ENCODE measurements around the gene ZG16.

ZG16 gene

DNA sequence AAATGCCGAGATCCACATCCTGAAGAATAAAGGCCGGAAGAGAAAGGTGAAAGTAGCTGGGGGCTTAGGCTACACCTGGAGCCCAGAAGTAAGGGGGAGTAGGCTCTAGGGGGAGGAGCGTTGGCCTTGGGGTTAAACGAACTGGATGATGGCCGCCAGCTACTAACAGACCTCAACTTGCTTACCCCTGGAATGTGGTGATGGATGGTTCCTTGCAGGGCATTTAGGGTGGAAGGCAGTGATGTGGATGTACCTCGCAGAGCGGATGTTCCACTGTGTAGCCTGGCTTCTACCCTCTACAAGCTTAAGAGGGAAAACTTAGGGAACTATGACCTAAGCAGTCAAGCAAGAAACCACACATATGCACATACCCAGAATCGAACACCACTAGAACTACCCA lies 26.0 kb downstream of the ZG16 start:
- DNase-seq (ENCODE audit: low read depth), result no peak
- H3K4me3 ChIP-seq (replicated peaks; ENCODE audit: low read depth, low read length), result no peak overlapping the region
- TF ChIP-seq, protein P1, sequence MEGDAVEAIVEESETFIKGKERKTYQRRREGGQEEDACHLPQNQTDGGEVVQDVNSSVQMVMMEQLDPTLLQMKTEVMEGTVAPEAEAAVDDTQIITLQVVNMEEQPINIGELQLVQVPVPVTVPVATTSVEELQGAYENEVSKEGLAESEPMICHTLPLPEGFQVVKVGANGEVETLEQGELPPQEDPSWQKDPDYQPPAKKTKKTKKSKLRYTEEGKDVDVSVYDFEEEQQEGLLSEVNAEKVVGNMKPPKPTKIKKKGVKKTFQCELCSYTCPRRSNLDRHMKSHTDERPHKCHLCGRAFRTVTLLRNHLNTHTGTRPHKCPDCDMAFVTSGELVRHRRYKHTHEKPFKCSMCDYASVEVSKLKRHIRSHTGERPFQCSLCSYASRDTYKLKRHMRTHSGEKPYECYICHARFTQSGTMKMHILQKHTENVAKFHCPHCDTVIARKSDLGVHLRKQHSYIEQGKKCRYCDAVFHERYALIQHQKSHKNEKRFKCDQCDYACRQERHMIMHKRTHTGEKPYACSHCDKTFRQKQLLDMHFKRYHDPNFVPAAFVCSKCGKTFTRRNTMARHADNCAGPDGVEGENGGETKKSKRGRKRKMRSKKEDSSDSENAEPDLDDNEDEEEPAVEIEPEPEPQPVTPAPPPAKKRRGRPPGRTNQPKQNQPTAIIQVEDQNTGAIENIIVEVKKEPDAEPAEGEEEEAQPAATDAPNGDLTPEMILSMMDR (IDR thresholded peaks at IDR 0.05; ENCODE audit: low read length, missing control alignments), result no peak

DNA sequence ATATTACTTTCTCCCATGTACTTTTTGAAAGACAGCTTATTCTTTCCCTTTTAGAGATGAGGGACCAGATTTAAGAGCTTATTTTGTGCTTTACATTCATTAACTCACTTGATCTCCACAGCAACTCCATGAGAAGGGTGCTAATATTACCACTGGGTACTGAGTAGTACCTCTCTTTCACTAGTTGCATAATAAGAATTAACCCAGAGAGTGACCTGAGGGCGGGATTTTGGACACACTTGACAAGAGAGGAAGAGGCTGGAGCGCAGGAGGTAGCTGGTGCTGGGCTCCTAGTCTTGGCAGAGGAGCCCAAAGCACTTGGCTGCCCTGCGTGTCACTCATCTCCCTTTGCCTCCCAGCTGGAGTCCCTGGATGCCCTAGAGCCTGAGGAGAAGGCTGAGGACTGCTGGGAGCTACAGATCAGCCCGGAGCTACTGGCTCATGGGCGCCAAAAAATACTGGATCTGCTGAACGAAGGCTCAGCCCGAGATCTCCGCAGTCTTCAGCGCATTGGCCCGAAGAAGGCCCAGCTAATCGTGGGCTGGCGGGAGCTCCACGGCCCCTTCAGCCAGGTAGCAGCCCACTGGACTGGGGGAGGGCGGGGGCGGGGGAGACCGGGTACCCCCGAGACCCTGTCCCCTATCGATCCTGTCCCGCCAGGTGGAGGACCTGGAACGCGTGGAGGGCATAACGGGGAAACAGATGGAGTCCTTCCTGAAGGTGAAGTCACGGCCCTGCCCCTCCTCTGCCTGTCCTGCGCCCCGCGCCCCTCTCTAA lies 26.6 kb downstream of the ZG16 start:
- DNase-seq (ENCODE audit: low read depth), result no peak
- H3K4me3 ChIP-seq (replicated peaks; ENCODE audit: low read depth, low read length), result peak overlapping the region; percentile 91
- TF ChIP-seq, protein P1 (IDR thresholded peaks at IDR 0.05; ENCODE audit: low read length, missing control alignments), result no peak

DNA sequence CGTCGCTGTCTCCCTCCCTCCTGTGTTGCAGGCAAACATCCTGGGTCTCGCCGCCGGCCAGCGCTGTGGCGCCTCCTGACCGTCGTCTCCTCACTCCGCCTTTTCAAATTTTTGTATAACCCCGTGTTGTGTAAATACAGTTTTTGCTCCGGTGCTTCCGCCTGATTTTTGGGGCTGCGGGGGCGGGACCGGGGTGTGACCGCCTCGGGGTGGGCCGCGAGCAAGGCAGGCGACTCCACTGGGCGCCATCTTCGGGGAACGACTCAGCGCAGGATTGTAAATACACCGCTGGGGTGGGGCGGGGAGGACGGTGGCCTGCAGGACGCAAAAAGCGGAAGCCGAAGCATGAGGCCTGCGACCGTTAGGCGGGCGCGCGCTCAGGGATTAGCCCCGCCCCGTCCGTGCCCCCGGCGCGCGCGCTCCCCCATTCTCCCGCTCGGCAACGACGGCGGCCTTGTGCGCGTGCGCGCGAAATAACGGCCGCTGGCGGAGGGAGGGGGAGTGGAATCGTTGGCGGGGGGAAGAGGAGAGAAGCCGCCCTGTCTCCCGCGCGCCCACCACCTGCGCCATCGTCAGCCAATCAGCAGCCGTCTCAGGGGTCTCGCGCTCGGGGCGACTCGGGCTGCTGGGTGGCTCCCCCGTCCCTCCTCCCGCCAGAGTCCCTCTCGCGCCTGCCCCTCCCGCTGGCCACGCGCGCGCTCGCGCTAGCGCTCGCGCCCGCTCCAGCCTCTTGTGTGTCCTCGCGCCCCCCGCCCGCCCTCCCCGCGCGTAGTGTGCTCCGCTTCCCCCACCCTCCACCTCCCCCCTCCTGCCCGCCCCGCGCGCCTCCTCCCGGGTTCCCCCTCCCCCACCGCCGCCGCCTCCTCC lies 27.4 kb downstream of the ZG16 start:
- peak; percentile 97 for DNase-seq (ENCODE audit: low read depth)
- TF ChIP-seq, protein P1 (IDR thresholded peaks at IDR 0.05; ENCODE audit: low read length, missing control alignments), result no peak
- peak overlapping the region; percentile 91 for H3K4me3 ChIP-seq (replicated peaks; ENCODE audit: low read depth, low read length)

DNA sequence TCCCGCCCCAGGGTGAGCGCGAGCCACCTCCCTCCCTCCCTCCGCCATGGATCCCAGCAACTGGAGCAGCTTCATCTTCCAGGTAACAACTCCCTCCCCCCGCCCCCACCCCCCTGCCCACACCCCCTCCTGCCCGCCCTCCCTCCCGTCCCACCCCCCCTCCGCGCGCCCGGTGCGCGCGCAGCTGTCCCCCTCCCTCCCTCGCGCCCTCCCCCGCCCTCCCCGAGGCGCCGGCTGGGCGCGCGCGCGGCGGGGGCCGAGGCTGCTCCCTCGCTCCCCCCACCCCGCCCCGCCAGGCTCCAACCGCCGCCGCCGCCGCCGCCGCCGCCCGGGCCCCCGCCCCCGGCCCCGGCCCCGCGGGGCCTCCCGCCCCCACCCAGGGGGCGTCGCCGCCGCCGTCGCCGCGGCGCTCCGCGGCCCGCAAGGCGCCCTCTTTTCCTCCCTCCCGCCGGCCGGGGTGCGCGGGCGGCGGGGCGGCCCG lies 28.1 kb downstream of the ZG16 start, which contains the start of gene MAZ:
Gene MAZ (plus strand): TSS at position 431 of the 481 bp plus-strand sequence. CDS start 173 bp downstream, outside the sequence.
- peak within 1 kb of the TSS; percentile 91 for H3K4me3 ChIP-seq (replicated peaks; ENCODE audit: low read depth, low read length)
- TF ChIP-seq, protein P1 (IDR thresholded peaks at IDR 0.05; ENCODE audit: low read length, missing control alignments), result no peak
- DNase-seq (ENCODE audit: low read depth), result peak; percentile 94

DNA sequence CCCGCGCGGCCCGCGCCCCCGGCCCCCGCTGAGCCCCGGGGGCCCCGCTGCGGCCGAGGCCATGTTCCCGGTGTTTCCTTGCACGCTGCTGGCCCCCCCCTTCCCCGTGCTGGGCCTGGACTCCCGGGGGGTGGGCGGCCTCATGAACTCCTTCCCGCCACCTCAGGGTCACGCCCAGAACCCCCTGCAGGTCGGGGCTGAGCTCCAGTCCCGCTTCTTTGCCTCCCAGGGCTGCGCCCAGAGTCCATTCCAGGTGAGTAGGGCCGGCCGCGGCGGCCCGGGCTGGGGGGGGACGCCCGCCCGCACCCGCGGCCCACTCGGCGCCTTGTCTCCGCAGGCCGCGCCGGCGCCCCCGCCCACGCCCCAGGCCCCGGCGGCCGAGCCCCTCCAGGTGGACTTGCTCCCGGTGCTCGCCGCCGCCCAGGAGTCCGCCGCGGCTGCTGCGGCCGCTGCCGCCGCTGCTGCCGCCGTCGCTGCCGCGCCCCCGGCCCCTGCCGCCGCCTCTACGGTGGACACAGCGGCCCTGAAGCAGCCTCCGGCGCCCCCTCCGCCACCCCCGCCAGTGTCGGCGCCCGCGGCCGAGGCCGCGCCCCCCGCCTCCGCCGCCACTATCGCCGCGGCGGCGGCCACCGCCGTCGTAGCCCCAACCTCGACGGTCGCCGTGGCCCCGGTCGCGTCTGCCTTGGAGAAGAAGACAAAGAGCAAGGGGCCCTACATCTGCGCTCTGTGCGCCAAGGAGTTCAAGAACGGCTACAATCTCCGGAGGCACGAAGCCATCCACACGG lies 28.8 kb downstream of the ZG16 start:
- TF ChIP-seq, protein P1 (IDR thresholded peaks at IDR 0.05; ENCODE audit: low read length, missing control alignments), result no peak
- H3K4me3 ChIP-seq (replicated peaks; ENCODE audit: low read depth, low read length), result peak overlapping the region; percentile 66
- no peak for DNase-seq (ENCODE audit: low read depth)

DNA sequence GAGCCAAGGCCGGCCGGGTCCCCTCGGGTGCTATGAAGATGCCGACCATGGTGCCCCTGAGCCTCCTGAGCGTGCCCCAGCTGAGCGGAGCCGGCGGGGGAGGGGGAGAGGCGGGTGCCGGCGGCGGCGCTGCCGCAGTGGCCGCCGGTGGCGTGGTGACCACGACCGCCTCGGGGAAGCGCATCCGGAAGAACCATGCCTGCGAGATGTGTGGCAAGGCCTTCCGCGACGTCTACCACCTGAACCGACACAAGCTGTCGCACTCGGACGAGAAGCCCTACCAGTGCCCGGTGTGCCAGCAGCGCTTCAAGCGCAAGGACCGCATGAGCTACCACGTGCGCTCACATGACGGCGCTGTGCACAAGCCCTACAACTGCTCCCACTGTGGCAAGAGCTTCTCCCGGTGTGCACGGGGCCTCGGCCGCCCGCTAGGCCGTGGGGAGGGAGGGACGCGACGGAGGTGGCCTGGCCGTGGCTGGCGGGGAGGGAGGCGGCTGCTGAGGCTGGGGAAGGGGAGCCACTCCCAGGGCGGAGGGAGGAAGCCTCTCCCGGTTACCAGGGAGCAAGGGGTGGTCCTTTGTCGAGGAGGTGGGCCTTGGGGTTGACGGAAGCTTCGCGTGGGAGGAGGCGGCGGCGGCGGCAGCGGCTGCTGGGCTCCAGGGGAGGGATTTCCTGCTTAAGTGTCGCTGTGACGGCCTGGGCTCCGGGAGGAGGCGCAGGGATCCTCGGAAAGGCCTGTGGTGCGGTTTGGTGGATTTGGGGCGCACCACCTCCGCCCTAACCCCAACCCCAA lies 29.6 kb downstream of the ZG16 start:
- DNase-seq (ENCODE audit: low read depth), result peak; percentile 95
- peak overlapping the region; percentile 66 for H3K4me3 ChIP-seq (replicated peaks; ENCODE audit: low read depth, low read length)
- TF ChIP-seq, protein P1 (IDR thresholded peaks at IDR 0.05; ENCODE audit: low read length, missing control alignments), result peak; percentile 42

Data from fibroblast of pulmonary artery (primary cell).